ENCODE data around the gene CDH8.

GRCh38 chr16:62041401-62041800 is 5.2 kb upstream of the CDH8 start:
- TF ChIP-seq, protein P1, sequence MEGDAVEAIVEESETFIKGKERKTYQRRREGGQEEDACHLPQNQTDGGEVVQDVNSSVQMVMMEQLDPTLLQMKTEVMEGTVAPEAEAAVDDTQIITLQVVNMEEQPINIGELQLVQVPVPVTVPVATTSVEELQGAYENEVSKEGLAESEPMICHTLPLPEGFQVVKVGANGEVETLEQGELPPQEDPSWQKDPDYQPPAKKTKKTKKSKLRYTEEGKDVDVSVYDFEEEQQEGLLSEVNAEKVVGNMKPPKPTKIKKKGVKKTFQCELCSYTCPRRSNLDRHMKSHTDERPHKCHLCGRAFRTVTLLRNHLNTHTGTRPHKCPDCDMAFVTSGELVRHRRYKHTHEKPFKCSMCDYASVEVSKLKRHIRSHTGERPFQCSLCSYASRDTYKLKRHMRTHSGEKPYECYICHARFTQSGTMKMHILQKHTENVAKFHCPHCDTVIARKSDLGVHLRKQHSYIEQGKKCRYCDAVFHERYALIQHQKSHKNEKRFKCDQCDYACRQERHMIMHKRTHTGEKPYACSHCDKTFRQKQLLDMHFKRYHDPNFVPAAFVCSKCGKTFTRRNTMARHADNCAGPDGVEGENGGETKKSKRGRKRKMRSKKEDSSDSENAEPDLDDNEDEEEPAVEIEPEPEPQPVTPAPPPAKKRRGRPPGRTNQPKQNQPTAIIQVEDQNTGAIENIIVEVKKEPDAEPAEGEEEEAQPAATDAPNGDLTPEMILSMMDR (IDR thresholded peaks at IDR 0.05), result no peak
- no peak for TF ChIP-seq POLR2A (IDR thresholded peaks at IDR 0.05)
